DMS79 (cell line): ENCODE measurements around the gene TH.
A peak's percentile ranks its signal among the peaks of the same experiment; 100 is the strongest.

Experiments
- DNase-seq: peaks from one replicate; lab custom pipeline; 2025; lab: John Stamatoyannopoulos, UW

Gene TH

DNA sequence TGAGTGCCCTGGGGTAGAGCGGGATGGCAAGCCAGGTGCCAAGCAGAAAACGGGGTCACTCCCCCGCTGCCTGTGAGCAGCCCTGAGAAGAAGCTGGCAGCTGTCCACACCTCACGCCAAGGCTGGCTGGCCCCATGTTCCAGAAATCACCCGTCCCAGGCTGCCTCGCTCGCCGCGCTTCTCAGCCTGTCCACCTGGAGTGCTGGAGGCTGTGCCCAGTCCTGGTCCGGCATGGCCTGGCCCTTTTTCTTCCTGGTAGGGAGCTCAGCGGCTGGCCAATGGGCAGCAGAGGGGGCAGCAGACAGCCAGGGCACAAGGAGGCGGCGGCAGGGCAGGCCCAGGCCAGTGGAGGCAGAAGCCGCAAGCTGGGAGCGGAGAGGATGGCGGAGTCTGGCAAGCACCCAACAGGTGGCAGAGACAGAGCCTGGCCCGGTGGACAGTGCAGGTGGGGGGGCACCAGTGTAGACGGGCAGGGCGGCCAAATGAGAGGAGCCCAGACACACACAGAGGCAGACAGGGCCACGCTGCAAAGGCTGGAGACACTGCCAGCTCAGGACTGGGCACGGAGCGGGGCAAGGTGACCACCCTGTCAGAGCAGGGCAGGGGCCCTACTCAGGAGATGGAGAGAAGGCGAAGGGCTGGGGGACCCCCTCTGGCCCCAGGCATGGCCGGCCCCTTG lies 37.2 kb upstream of the TH start:
- DNase-seq = no peak

DNA sequence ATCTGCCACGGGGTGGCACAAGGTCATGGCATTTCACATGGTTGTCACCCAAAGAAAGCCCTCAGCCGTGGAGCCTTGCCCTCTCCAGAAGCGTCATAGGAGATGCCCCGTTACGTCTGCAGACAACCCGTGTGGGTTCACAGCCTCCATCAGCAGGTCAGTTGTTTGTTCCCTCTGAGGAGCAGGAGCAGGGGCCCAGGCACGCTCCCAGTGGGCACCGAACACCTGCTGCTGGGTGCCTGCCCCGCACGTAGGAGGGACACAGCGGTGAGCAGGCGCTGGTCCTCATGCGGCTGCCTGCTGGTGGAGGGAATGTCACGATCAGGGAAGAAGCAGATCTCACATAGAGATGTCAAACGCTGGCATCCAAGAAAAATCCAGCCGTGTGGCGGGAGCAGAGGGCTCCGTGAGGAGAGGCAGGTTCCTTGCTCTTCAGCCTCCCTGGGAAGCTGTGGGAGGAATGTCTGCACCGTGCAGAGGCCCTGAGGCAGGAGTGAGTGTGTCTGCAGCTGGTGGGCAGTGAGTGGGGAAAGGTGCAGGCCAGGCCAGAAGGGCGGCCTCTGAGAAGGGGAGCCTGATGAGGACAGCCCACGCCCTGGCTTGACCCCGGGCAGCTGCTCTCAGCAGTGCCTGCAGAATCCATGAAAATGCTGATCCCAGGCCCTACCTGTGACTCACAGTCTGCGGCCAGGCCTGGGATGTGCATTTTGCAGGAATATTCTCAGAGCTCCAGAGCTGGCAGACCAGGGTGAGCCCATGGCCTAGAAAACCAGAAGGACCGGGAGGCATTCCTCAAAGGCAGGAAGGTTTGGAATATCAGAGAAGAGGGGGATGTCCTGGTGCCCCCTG lies 36.4 kb upstream of the TH start:
- no peak for DNase-seq

DNA sequence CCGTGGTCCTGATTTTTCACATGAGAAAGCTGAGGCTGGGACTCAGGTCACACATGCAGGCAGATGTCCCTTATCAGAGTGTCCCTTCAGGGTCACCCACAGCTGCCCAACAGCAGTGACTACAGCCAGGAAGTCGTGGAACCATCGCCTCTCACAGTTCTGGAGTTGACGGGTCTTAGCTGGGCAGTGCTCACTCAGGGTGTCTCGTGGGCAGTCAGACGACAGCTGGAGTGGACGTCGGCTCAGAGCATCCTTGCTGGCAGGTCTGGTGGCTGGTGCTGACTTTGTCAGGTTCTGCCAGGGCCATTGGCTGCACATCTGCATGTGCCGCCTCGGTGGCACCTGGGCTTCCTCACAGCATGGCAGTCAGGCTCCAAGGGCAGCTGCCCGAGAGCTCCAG lies 35.6 kb upstream of the TH start:
- no peak for DNase-seq

- no peak for DNase-seq
Measured at GRCh38 chr11:2205981-2206690, 34.5 kb upstream of the TH start.

GRCh38 chr11:2205214-2205720 lies 33.7 kb upstream of the TH start:
- DNase-seq = no peak

DNA sequence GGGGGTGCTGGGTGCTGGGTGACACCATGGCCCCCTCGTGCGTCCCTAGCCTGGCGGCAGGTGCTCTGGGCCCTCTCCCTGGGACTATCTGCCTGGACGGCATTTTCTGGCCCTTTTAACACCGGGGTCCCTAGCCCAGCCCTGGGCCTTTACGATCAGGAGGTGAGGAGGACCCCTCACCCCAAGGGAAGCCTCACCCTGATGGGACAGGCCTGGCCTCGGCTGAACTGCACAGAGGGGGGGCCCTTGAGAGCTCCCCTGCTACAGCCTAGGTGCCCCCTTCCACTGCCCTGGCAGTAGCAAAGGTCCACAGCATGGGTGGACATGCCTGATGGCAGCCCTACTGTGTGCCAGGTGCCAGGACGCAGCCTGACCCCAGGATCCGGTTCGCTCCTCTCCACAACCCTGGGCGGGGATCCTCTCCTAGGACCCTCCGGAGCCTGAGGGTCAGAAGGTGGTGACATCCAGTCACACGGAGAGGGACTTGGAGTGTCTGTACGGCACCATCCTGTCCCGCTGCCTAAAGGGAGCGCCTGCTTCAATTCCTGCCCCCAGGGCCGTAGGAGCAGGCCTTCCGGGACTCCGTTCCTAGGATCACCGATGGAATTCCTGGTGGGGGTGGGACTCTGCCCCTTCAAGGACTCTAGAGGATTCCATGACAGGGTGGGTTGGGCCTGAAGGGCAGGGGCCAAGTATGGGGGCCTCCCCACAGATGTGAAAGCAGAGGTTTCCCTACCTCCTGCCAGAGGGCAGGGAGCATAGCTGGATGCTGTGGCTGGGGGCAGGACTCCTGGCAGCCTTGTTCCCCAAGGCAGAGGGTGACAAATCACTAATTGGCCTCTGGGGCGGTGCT lies 33.0 kb upstream of the TH start:
- no peak for DNase-seq

DNA sequence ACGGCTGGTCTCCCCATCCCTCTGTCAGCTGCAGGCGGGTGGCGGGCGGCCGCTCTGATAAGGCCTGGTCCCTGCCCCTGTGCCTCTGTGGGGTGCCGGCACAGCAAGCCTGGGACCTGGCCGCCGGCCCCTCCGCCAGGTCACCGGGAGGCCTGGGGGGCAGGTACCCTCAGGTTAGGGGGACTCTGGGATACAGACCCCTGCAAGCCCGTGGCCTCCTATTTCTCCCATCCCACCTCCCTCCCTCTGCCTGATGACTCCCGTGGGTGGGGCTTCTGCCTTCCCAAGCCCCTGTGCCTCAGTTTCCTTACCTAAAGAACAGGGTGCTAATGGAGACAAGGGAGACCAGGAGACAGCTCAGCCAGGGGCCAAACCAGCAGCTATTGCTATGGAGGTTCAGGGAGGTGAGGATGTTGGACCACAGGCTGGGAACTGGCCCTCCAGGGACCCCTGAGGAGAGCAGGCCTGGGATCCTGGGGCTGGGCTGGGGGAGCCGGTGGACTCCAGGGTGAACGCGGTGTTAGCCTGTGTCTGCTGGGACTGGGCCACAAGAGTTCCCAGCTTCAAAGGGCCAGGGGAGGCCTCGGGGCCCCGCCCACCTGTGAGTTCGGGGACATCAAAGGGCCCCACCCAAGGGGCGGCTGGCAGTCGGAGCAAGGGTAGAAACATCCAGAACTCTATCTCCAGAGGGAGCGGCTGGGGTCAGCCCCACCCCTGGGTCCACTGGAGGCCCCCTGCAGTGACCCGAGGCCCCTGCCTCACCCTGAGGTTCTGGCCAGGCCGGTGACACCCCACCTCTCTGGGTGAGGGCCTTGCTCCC lies 32.0 kb upstream of the TH start:
- DNase-seq = no peak

GRCh38 chr11:2202900-2203439 lies 31.4 kb upstream of the TH start:
- no peak for DNase-seq

- DNase-seq = no peak
Measured at GRCh38 chr11:2202071-2202899, 30.7 kb upstream of the TH start.

DNA sequence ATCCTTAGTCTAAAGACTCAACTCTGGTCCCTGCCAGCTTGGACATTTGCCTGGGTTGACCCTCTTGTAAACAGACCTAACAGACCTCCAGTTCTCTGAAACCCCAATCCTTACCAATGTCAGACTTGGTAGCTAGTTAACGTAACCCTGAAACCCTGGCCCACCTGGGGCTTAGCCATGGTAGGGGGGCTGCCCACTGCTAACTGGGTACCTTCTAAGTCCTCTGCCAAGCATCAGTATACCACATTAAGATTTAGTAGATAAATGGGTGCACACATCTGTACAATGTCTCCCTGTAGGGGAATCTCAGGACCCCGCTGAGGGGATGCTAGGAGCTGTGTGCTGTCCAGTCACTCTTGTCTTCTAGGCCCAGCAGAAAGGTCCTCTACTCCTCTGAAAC lies 29.9 kb upstream of the TH start:
- DNase-seq = no peak

DNA sequence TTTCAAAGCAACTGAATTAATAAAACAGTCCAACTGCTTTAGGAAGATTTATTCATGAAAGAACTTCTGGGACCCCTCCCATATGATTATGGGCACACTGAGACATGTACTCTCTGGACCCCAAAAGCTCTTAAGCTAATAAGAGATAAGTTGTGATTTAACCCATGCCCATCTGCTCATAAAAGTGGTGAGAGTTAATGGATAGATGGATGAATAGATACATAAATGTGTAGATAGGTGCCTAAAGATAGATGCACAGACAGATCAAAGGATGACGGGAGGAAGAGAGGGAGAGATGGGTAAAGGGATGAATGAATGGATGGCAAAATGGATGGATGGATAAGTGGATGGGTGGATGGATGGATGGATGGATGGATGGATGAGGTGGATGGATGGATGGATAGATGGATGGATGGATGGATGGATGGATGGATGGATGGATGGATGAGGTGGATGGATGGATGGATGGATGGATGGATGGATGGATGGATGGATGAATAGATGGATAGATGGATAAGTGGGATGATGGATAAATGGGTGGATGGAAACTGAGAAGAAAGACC lies 29.4 kb upstream of the TH start:
- DNase-seq = no peak

DNA sequence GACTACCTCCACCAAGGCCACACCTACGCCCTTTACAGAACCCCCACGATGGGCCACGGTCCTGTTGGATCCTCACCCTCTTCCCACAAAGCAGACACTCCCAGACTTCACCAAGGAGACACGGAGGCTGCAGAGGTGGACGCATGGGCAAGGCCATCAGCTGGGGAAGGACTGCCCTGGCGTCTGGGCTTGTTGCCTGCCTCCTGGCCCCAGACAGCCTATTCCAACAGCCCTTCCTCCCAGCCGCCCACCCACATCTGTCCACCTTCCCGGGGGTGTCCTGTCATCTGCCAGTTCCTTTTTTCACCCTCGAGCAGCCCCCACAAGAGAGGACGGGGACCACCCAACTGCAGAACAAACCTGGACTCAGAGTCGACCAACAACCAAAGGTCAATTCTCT lies 28.9 kb upstream of the TH start:
- DNase-seq = no peak

GRCh38 chr11:2199466-2200341 lies 28.1 kb upstream of the TH start:
- DNase-seq = no peak

GRCh38 chr11:2198621-2199365 lies 27.2 kb upstream of the TH start:
- no peak for DNase-seq

- DNase-seq = no peak
Measured at GRCh38 chr11:2197771-2198520, 26.3 kb upstream of the TH start.

GRCh38 chr11:2196970-2197770 lies 25.6 kb upstream of the TH start:
- peak; percentile 20 for DNase-seq
